ENCODE results near the gene STKLD1.

The STKLD1 gene

DNA sequence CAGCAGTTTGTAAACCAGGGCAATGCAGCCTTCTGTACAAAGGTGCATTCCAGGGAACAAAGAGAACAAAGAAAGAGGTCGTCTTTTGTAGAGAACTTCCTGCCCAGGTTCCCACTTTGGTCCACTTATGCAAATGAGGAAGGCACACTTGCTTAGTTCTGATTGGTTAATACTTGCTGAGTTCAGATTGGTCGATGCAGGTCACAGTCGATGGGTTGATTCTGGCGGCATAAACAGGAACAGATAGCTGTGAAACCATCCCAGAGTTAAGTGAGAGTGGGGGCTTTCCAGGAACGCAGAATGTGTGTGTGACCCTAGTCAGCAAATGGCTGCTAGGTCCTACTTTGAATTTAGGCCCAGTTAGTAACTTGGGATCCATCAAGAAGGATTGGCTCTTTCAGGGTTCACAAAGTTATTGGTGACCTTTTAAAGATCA lies 44.2 kb downstream of the STKLD1 start:
- DNase-seq, result no peak

DNA sequence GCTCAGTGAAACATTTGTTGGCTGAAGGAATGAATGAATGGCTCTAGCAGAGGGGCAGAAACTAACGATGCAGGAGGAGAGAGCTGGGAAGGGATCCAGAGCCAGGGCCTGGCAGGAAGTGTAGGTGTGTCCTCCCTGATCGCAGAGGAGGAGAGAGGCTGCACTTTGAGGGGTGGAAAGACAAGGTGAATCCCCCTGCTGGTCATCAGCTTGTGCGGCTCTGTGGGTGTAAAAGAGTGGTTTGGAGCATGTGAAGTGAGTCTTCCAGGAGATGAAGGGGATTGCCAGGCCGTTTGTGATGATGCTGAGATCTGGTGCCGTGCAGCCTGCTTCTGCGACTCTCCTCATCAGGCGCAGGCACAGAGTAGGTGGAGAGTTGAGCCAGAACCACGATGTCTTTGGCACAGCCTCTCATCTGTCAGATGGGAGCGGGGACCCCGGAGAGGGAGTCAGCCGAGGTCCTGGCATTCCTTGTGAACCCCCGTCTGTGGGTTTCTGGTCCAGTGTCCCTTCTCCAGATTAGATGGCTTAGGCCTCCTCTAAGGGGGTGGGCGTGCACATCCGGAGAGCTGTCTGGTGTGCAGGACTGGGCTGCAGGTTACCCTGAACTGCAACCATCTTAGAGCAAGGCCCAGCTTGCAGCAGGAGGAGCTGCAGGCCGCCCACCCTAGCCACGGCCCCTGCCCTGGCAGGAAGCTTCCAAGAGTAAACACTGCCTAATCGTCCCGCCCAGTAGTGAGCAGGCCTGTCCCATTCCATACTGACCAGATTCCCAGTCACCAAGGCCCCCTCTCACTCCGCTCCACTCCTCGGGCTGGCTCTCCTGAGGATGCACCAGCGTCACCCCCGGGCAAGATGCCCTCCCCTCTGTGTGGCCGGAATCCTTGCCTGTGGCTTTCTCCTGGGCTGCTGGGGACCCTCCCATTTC lies 45.7 kb downstream of the STKLD1 start, which contains the start of gene ADAMTS13:
Gene ADAMTS13, plus strand, starts transcription at position 753 of the 928 bp plus-strand sequence. Its CDS starts 77 bp downstream, at position 830.
- DNase-seq, result no peak

DNA sequence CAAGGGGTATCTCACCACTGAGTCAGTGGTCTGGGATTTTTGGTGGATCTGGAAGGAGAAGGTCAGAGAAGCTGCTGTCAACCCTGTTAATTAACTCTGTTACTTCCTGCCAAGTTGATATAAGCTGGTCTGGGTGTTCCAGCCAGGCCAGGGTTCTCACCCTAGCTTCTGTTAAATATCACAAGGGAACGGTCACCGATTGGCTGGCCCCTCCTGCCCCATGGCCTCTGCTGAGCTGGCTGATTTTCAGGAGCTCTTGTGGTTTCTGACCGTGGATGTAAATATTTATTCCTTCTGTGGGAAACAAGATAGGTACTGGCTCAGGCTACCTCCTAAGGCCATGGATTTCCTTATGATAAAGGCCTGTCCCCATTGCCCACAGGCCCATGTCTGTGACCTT lies 47.0 kb downstream of the STKLD1 start:
- no peak for DNase-seq

GRCh38 chr9:133424187-133424586 lies 48.0 kb downstream of the STKLD1 start:
- DNase-seq, result no peak

DNA sequence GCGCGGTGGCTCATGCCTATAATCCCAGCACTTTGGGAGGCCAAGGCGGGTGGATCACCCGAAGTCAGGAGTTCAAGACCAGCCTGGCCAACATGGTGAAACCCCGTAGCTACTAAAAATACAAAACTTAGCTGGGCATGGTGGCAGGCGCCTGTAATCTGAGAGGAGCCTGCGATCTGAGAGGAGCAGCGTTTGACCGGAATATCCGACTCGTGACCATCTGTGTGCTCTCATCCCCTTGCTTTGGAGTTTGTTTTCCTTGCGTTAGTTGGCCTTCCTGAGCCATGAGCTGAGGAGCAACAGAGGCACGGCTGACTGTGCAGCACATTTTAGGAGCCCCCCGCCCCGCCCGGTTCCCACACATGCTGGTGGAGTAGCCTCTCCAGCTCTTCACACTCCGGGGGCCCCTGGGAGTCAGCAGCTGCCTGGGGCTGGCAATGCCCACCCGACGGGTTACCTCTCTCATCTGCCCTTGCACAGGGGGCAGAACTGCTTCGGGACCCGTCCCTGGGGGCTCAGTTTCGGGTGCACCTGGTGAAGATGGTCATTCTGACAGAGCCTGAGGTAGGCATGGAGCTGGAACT lies 49.0 kb downstream of the STKLD1 start:
- DNase-seq, result no peak

GRCh38 chr9:133426011-133426410 lies 49.8 kb downstream of the STKLD1 start:
- DNase-seq, result no peak

DNA sequence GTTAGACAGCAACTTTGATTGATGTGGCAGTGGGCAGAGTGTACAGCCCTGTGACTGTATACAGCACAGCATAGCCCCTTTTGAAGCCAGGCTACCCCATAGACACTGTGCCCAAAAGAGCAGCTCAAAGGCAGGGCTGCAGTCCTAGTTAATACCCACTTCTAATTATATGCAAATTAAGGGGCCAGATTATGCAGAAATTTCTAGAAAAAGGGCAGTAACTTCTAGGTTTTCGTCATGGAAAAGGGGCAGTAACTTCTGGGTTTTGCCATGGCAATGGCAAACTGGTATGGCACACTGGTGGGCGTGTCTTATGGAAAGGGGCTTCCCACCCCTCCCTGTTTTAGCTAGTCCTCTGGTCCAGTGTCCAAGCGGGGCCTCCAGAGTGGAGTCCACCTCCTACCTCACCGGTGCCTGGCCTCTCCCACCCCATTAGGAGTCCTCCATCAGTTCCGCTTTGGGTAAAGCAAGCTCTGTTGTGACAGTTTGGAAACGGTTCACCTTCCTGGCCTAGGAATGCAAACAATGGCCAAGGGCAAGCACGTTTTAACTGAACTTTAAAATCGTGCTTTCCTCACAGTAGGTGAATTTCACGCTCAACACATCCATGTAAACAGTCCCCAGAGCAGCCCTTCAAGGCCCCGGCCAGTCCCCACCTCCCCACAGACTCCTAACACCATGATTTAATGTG lies 51.6 kb downstream of the STKLD1 start:
- DNase-seq, result no peak

DNA sequence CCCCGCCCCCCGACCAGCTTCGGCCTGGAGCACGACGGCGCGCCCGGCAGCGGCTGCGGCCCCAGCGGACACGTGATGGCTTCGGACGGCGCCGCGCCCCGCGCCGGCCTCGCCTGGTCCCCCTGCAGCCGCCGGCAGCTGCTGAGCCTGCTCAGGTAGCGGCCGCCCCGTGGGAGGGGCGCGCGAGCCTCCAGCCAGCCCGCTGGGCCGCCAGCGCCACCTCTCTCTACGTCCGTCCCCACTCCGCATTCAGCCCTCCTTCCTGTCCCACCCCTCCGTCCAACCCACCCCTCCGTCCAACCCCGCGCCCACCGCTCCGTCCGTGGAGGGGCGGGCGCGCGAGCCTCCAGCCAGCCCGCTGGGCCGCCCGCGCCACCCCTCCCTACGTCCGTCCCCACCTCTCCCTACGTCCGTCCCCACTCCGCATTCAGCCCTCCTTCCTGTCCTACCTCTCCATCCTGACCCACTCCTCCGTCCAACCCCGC lies 52.5 kb downstream of the STKLD1 start:
- DNase-seq, result no peak

DNA sequence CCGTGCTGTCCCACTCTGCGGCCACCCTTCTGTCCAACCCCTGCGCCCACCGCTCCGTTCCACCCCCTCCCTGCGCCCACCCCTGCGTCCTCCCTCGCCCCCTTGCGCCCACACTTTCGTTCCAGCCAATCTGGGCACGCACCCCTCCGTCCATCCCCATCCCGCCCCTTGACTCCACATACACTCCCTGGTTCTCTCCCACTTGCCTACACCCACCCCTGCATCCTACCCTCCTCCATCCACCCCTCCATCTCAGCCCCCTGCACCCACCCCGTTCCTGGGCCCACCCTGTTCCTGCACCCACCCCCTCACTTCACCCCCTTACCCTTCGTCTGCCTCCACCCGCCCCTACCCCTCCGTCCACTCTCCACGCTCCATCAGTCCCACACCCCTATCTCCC lies 53.0 kb downstream of the STKLD1 start:
- no peak for DNase-seq

GRCh38 chr9:133429641-133430161 lies 53.5 kb downstream of the STKLD1 start:
- no peak for DNase-seq

DNA sequence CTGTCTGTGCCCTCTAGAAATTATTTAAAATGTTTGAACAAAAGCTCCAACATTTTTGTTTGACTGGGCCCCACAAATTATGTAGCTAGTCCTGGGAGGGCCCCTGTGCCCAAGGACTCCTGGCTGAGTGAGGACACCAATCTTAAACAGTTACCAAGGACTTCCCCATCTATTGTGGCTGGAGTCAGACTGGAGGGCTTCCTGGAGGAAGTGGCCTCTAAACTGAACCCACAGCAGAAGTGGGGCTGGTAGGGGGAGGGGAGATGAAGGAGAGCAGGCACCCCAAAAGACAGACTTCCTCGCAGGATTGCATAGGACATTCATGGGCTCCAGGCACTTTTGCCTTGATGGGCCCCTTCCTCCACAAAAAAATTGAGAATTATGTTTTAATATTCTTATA lies 54.1 kb downstream of the STKLD1 start:
- DNase-seq, result no peak

- no peak for DNase-seq
Measured at GRCh38 chr9:133433351-133433843, 57.2 kb downstream of the STKLD1 start.

GRCh38 chr9:133436681-133437080 lies 60.5 kb downstream of the STKLD1 start:
- DNase-seq, result no peak

DNA sequence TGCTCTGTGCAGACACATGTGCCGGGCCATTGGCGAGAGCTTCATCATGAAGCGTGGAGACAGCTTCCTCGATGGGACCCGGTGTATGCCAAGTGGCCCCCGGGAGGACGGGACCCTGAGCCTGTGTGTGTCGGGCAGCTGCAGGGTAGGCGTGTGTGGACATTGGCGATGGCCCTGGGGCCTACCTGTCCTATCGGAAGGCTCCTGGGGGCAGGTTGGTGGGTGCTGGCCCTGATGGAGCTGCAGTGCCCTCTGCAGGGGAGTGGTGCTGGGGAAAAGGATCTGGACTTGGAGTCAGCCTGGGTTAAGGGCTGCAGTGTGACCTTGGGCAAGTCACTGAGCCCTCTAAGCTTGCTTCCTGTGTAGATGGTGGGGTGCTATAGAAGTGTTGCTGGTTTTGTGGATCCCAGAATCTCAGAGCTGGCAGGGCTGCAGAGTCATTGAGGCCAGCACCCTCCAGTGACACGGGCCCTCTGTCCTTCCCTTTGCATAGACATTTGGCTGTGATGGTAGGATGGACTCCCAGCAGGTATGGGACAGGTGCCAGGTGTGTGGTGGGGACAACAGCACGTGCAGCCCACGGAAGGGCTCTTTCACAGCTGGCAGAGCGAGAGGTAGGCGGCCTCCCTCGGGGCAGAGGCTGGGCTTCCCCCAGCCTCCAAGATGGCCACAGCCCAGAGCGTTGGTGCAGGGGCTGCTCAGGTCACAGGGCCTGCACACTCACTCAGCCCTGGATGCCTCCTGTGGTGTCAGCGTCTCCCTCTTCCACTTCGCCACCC lies 61.8 kb downstream of the STKLD1 start:
- no peak for DNase-seq

GRCh38 chr9:133439337-133439736 lies 63.2 kb downstream of the STKLD1 start:
- no peak for DNase-seq

DNA sequence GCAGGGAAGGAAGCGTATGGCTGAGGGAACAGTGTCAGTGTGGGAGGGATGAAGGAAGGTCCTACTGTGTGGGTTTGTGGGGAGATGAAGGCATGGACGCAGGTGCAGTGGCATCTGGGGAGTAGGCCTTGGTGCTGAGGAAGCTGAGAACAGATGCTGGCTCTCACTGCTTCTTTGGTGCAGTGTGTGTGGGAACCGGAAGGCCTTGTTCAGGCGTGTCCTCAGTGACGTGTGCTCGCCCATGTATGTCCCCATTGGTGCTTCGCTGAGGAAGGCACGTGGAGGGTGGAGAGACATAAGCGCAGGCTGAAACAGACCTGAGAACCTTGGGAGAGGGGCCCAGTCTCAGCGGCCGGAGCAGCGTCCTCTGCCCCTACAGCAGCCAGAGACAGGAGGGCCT lies 64.7 kb downstream of the STKLD1 start:
- DNase-seq, result no peak

- no peak for DNase-seq
Measured at GRCh38 chr9:133441571-133441970, 65.4 kb downstream of the STKLD1 start.

GRCh38 chr9:133443248-133443647 lies 67.1 kb downstream of the STKLD1 start:
- DNase-seq, result no peak

DNA sequence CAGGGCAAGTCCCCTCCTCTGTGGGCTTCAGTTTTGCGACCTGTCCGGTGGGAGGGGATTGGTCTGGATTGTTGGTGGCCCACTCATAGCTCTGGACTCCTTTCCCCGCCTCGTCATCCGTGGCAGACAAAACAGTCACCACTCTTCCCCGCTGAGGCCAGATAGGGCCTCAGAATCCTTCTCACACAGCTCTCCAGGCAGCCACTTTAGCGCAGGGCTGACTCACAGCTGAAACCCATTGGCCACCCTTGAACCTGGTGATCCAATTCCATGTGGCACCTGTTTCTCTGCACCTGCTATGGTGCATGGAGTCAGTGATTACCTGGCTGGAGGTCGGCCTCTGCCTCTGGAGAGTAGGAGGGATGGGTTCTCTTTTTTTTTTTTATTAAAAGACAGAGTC lies 67.8 kb downstream of the STKLD1 start:
- no peak for DNase-seq

DNA sequence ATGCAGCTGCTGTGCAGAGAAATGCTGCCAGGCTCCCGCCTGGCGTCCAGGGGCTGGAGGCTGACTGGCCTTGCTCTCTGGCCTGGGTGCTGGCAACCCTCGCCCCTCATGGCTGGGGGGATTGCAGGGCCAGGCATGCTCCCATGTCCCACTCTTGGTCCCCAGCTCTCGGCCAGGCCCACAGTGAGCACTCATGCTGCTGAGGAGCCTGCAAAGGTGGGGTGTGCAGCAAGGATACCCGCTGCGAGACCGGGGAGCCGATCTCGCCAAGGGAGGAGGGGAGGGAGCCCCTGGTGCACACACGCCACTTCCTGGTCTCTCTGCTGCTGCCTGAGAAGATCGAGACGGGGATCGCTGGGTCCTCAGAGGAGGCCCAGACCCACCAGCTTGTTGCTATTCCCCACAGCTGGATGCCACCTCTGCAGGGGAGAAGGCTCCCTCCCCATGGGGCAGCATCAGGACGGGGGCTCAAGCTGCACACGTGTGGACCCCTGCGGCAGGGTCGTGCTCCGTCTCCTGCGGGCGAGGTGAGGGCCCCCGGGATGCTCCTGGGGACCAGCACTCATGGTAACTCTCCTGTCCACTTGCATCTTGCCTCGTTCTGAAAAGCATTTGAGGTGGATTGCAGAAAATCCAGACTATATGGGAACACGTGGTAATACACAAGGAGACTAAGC lies 69.3 kb downstream of the STKLD1 start:
- DNase-seq, result no peak

- DNase-seq, result no peak
Measured at GRCh38 chr9:133448487-133448972, 72.4 kb downstream of the STKLD1 start.
